HCT116 (cell line): ENCODE measurements around the gene CCNE1. TPM values are rescaled to one million over a fixed set of nuclear protein-coding genes. Genes with fewer than 3 reads are reported as not detected.

Experiments
- ATAC-seq: fragments of 200-7000 bp; cut with Tn5 transposase; 2 replicates; pipeline ENCODE4 v1.9.1; 2020; ENCODE audit warnings: mild to moderate bottlenecking, moderate library complexity
- BruUV-seq: library from RNA; stranded (reverse); fragments of 400-500 nt; replicated peaks from 2 replicates; lab custom pipeline; 2021; lab: Mats Ljungman, UMichigan
- CTCF ChIA-PET: fragments of 300-600 bp; sonication (Branson Sonifier 250); formaldehyde crosslinking; loops from one replicate; lab custom pipeline; 2021; ENCODE audit warnings: antibody characterized with exemption; lab: Charles Lee
- POLR2A ChIA-PET: fragments of 300-600, 350-600 bp; sonication (Branson Sonifier 250); formaldehyde crosslinking; loops from one replicate; lab custom pipeline; 2021; ENCODE audit warnings: antibody characterized with exemption; lab: Charles Lee
- RAD21 ChIA-PET, 2 experiments: fragments of 300-600 bp; sonication (Branson Sonifier 250); formaldehyde crosslinking; loops; one replicate each; lab custom pipeline; 2023; ENCODE audit warnings: low total read pairs in 2 of 2; ENCODE audit not compliant: uncharacterized antibody in 2 of 2, unreplicated experiment in 2 of 2, low non-redundant PET in 1 of 2; lab: Charles Lee
- DNase-seq: peaks from one replicate; pipeline ENCODE4 v3.0.0-alpha.2; 2010; ENCODE audit warnings: low read depth, low spot score
- H2AFZ ChIP-seq: fragments of 200-600 bp; shearing (Covaris generic), sonication (generic); 2 replicates; pipeline ENCODE4 v1.6.1; 2017; ENCODE audit warnings: low read depth, mixed run types, mixed read lengths, antibody characterized with exemption, low read length; ENCODE audit not compliant: poor library complexity, severe bottlenecking
- H3K27ac ChIP-seq: 2 replicates; pipeline ENCODE4 v1.5.1; 2012; ENCODE audit warnings: low read depth, low read length
- H3K27me3 ChIP-seq: fragments of 200-600 bp; sonication (generic); 2 replicates; pipeline ENCODE4 v1.6.1; 2016; ENCODE audit warnings: mixed run types, low read length, mixed read lengths; ENCODE audit not compliant: insufficient read depth
- H3K36me3 ChIP-seq, 2 experiments: fragments of 200-500 bp in 1 of 2; fragments of 200-600 bp in 1 of 2; sonication (Bioruptor generic) in 1 of 2; sonication (generic) in 1 of 2; 2 replicates each; pipeline versions ENCODE4 v1.5.1 to v1.6.1; 2014 to 2016; ENCODE audit warnings: low read length in 2 of 2, inconsistent platforms in 1 of 2, mixed read lengths in 1 of 2, mixed run types in 1 of 2; ENCODE audit not compliant: insufficient read depth in 2 of 2, control insufficient read depth in 1 of 2
- H3K4me1 ChIP-seq, 2 experiments: fragments of 200-600 bp in 1 of 2; sonication (generic) in 1 of 2; 2 replicates each; pipeline versions ENCODE4 v1.5.1 to v1.6.1; 2012 to 2017; ENCODE audit warnings: low read length in 2 of 2, inconsistent platforms in 1 of 2, mild to moderate bottlenecking in 1 of 2, mixed read lengths in 1 of 2, mixed run types in 1 of 2, moderate library complexity in 1 of 2; ENCODE audit not compliant: insufficient read depth in 2 of 2, control insufficient read depth in 1 of 2
- H3K4me2 ChIP-seq: fragments of 200-600 bp; sonication (generic); 2 replicates; pipeline ENCODE4 v1.6.1; 2017; ENCODE audit warnings: mixed run types, low read length, mixed read lengths
- H3K4me3 ChIP-seq, 2 experiments: fragments of 200-600 bp in 1 of 2; sonication (generic) in 1 of 2; replicated peaks in 1 of 2; 2 replicates each; pipeline ENCODE4 v1.5.1; 2011 to 2016; ENCODE audit warnings: low read length in 2 of 2, control low read depth in 1 of 2, low read depth in 1 of 2, mild to moderate bottlenecking in 1 of 2, mixed read lengths in 1 of 2, mixed run types in 1 of 2
- H3K79me2 ChIP-seq: fragments of 200-600 bp; sonication (generic); 2 replicates; pipeline ENCODE4 v1.6.1; 2017; ENCODE audit warnings: mild to moderate bottlenecking, mixed run types, low read length, moderate library complexity, mixed read lengths; ENCODE audit not compliant: insufficient read depth
- H3K9ac ChIP-seq: fragments of 200-600 bp; sonication (generic); 2 replicates; pipeline ENCODE4 v1.6.1; 2016; ENCODE audit warnings: low read length, mixed read lengths
- H3K9me2 ChIP-seq: fragments of 200-600 bp; sonication (generic), shearing (Covaris generic); 2 replicates; pipeline ENCODE4 v1.6.1; 2017; ENCODE audit warnings: mixed run types, mild to moderate bottlenecking, moderate library complexity; ENCODE audit not compliant: insufficient read depth
- H3K9me3 ChIP-seq, 2 experiments: fragments of 200-500 bp in 1 of 2; fragments of 200-600 bp in 1 of 2; sonication (Bioruptor generic) in 1 of 2; sonication (generic) in 1 of 2; 2 replicates each; pipeline ENCODE4 v1.6.1; 2014 to 2017; ENCODE audit warnings: low read length in 2 of 2, mixed read lengths in 2 of 2, inconsistent platforms in 1 of 2, low read depth in 1 of 2, mild to moderate bottlenecking in 1 of 2, mixed run types in 1 of 2, moderate library complexity in 1 of 2; ENCODE audit not compliant: control insufficient read depth in 1 of 2, insufficient read depth in 1 of 2
- H4K20me1 ChIP-seq: fragments of 200-600 bp; sonication (generic), shearing (Covaris generic); 2 replicates; pipeline ENCODE4 v1.6.1; 2017; ENCODE audit warnings: mixed run types, mild to moderate bottlenecking, moderate library complexity; ENCODE audit not compliant: insufficient read depth
- EGR1 ChIP-seq: IDR thresholded peaks from 2 replicates; pipeline ENCODE4 v1.6.1; 2012; ENCODE audit warnings: low read depth
- FOSL1 ChIP-seq: IDR thresholded peaks from 2 replicates; pipeline ENCODE4 v1.6.1; 2012; ENCODE audit warnings: low read depth
- POLR2A ChIP-seq: IDR thresholded peaks from 2 replicates; pipeline ENCODE4 v1.7.0; 2011; ENCODE audit warnings: borderline replicate concordance; ENCODE audit not compliant: insufficient read depth, insufficient read length; ENCODE audit errors: extremely low read depth
- YY1 ChIP-seq: IDR thresholded peaks from 2 replicates; pipeline ENCODE4 v1.6.1; 2011; ENCODE audit warnings: low read length, low read depth, moderate library complexity, mild to moderate bottlenecking; ENCODE audit not compliant: insufficient replicate concordance; ENCODE audit errors: extremely low read depth
- intact Hi-C: fragments of 100-400 bp; cut with micrococcal nuclease; formaldehyde crosslinking; loops from 2 replicates; pipeline ENCODE4 v1.10.0; 2022
- total RNA-seq: library from RNA; stranded (reverse); gene quantifications from one replicate; pipeline ENCODE4 v1.2.1, GENCODE V29; 2021; ENCODE audit not compliant: unreplicated experiment
- TF ChIP-seq, protein P1 (sequence below): IDR thresholded peaks from 2 replicates; pipeline ENCODE4 v1.6.1; 2011; ENCODE audit warnings: mild to moderate bottlenecking, low read length, moderate library complexity; ENCODE audit not compliant: insufficient replicate concordance; ENCODE audit errors: extremely low read depth
- TF ChIP-seq, protein P2 (sequence below): IDR thresholded peaks from 2 replicates; pipeline ENCODE4 v1.6.1; 2012

Gene CCNE1
- total RNA-seq, 1 experiment from 2014 or later = 29.3 TPM

DNA sequence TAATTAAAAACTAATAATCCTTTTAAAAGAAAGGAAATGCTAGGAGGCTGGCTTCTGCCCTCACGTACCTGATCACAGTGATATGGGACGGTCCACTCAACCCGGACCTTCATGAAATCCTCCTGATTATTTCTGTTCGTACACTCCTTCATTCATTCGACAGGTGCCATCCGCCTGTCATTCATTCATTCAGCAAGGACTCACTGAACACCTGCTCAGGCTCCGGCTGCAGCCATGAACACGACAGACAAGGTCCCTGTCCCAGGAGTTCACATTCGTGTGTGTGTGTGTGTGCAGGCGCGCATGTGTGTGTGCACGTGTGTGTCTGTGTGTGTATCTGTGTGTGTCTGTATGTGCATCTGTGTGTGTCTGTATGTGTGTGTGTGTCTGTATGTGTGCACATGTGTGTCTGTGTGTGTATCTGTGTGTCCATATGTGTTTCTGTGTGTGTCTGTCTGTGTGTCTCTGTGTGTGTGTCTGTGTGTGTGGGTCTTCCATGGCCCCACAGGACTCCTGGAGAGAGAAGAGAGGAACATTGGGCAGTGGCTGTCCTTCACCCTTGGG, 28.1 kb upstream of the CCNE1 start:
- H2AFZ ChIP-seq = no peak overlapping the region
- RAD21 ChIA-PET = no interaction called here
- intact Hi-C loops = no loop called here
- no TSS peak for BruUV-seq
- no peak overlapping the region for H3K9ac ChIP-seq
- no peaks in the 10 kb centered on the region for H4K20me1 ChIP-seq
- CTCF ChIA-PET = no interaction called here
- ATAC-seq = no peak
- TF ChIP-seq POLR2A = no peak
- TF ChIP-seq, protein P1, sequence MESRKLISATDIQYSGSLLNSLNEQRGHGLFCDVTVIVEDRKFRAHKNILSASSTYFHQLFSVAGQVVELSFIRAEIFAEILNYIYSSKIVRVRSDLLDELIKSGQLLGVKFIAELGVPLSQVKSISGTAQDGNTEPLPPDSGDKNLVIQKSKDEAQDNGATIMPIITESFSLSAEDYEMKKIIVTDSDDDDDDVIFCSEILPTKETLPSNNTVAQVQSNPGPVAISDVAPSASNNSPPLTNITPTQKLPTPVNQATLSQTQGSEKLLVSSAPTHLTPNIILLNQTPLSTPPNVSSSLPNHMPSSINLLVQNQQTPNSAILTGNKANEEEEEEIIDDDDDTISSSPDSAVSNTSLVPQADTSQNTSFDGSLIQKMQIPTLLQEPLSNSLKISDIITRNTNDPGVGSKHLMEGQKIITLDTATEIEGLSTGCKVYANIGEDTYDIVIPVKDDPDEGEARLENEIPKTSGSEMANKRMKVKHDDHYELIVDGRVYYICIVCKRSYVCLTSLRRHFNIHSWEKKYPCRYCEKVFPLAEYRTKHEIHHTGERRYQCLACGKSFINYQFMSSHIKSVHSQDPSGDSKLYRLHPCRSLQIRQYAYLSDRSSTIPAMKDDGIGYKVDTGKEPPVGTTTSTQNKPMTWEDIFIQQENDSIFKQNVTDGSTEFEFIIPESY = no peak
- H3K27me3 ChIP-seq = no peaks in the 10 kb centered on the region
- H3K4me3 ChIP-seq = no peak overlapping the region
- no peaks in the 10 kb centered on the region for H3K36me3 ChIP-seq
- POLR2A ChIA-PET = no interaction called here
- H3K27ac ChIP-seq = no peak overlapping the region
- no peaks in the 10 kb centered on the region for H3K4me1 ChIP-seq
- H3K9me3 ChIP-seq = no peaks in the 10 kb centered on the region
- no peak overlapping the region for H3K4me2 ChIP-seq
- H3K9me2 ChIP-seq = no peaks in the 10 kb centered on the region
- H3K79me2 ChIP-seq = no peaks in the 10 kb centered on the region
- no peak for DNase-seq

DNA sequence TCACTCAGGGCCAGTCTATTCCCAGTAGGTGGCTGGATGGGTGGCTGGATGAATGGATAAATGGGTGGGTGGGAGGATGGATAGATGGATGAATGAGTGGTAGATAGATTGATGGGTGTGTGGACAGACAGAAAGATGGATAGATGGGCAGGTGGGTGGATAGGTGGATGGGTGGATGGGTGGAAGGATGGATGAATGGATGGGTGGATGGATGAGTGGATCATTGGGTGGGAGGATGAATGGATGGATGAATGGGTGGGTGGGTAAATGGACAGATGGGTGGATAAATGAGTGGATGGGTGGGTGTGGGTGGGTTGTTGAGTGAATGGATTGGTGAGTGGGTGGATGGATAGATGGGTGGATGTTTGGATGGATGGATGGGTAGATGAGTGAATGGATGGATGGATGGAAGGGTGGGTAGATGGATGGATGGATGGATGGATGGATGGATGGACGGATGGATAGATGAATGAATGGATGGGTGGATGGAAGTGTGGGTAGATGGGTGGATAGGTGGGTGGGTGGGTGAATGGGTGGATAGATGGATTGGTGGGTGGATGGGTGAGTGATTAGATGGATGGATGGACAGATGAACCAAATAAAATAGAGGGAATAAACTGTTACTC, 27.1 kb upstream of the CCNE1 start:
- ChIA-PET RAD21 (no interaction called here), CTCF (no interaction called here), POLR2A (no interaction called here)
- H3K9me2 ChIP-seq = no peaks in the 10 kb centered on the region
- no peak overlapping the region for H2AFZ ChIP-seq
- intact Hi-C loops = no loop called here
- no peak overlapping the region for H3K27ac ChIP-seq
- H3K27me3 ChIP-seq = no peaks in the 10 kb centered on the region
- no peaks in the 10 kb centered on the region for H3K9me3 ChIP-seq
- no TSS peak for BruUV-seq
- H4K20me1 ChIP-seq = no peaks in the 10 kb centered on the region
- no peak for DNase-seq
- ATAC-seq = no peak
- H3K4me2 ChIP-seq = no peak overlapping the region
- TF ChIP-seq YY1 (no peak), FOSL1 (no peak), EGR1 (no peak)
- TF ChIP-seq, protein P2, sequence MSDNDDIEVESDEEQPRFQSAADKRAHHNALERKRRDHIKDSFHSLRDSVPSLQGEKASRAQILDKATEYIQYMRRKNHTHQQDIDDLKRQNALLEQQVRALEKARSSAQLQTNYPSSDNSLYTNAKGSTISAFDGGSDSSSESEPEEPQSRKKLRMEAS = no peak
- no peaks in the 10 kb centered on the region for H3K79me2 ChIP-seq
- no peak overlapping the region for H3K4me3 ChIP-seq
- no peaks in the 10 kb centered on the region for H3K36me3 ChIP-seq
- no peak overlapping the region for H3K9ac ChIP-seq
- no peaks in the 10 kb centered on the region for H3K4me1 ChIP-seq
